HepG2 (cell line): Measurements from ENCODE around the gene ZNF624.

ENCODE experiments used
- ATF3 ChIP-seq: sonication (generic); formaldehyde crosslinking; IDR thresholded peaks from 2 replicates; pipeline ENCODE4 v1.4.0; 2020; ENCODE audit warnings: missing genetic modification reagents
- CCDC6 ChIP-seq: sonication (generic); formaldehyde crosslinking; IDR thresholded peaks from 2 replicates; pipeline ENCODE4 v1.8.1; 2022; ENCODE audit warnings: mild to moderate bottlenecking, missing genetic modification reagents, moderate library complexity
- CTCF ChIP-seq: sonication (generic); formaldehyde crosslinking; IDR thresholded peaks from 2 replicates; pipeline ENCODE4 v1.5.0; 2020; ENCODE audit warnings: mild to moderate bottlenecking, missing genetic modification reagents, moderate library complexity
- EZH2 ChIP-seq: conservative IDR thresholded peaks from 2 replicates; pipeline ENCODE4 v1.6.1; 2012; ENCODE audit warnings: mild to moderate bottlenecking, low read depth, low read length, moderate library complexity
- PCBP1 ChIP-seq: fragments of 200-400 bp; formaldehyde crosslinking; IDR thresholded peaks from 2 replicates; pipeline ENCODE4 v1.6.1; 2017; ENCODE audit warnings: mild to moderate bottlenecking, low read depth, low read length, borderline replicate concordance
- POLR2AphosphoS5 ChIP-seq: IDR thresholded peaks from 2 replicates; pipeline ENCODE4 v1.6.1; 2012; ENCODE audit warnings: low read depth, low read length
- TCF7L2 ChIP-seq: IDR thresholded peaks from 2 replicates; pipeline ENCODE4 v1.6.1; 2011; ENCODE audit warnings: mild to moderate bottlenecking, low read depth, low read length, moderate library complexity
- TEAD2 ChIP-seq: sonication (generic); formaldehyde crosslinking; IDR thresholded peaks from 2 replicates; pipeline ENCODE4 v1.9.0; 2021; ENCODE audit warnings: missing genetic modification reagents

GRCh38 chr17:16599537-16599936 lies 54.1 kb downstream of the ZNF624 start:
- no peak for TF ChIP-seq PCBP1
- TF ChIP-seq CTCF: no peak
- TF ChIP-seq POLR2AphosphoS5: no peak
- no peak for TF ChIP-seq ATF3 (CRISPR knock-in tag)
- TF ChIP-seq CCDC6 (CRISPR knock-in tag): no peak
- no peak for TF ChIP-seq TCF7L2
- TF ChIP-seq EZH2: no peak
- TF ChIP-seq TEAD2 (CRISPR knock-in tag): no peak
